Karpas-422 (cell line): ENCODE results near the gene ADAM10. TPM values are rescaled to one million over a fixed set of nuclear protein-coding genes. Genes with fewer than 3 reads are reported as not detected.
A peak's percentile ranks its signal among the peaks of the same experiment; 100 is the strongest.

ENCODE experiments used
- DNase-seq: peaks from one replicate; pipeline ENCODE4 v3.0.0-alpha.2; 2015
- H2AFZ ChIP-seq: fragments of 200-600 bp; sonication (generic); 2 replicates; pipeline ENCODE4 v1.6.1; 2014; ENCODE audit warnings: antibody characterized with exemption, low read length, mixed read lengths
- H3K27ac ChIP-seq: fragments of 200-600 bp; sonication (generic); 2 replicates; pipeline ENCODE4 v1.5.1; 2014; ENCODE audit warnings: mild to moderate bottlenecking, low read length, moderate library complexity
- H3K27me3 ChIP-seq: fragments of 200-600 bp; sonication (generic); 2 replicates; pipeline ENCODE4 v1.6.1; 2014; ENCODE audit warnings: low read length, mixed read lengths
- H3K36me3 ChIP-seq: fragments of 200-600 bp; sonication (generic); 2 replicates; pipeline ENCODE4 v1.6.1; 2014; ENCODE audit warnings: low read length, mixed read lengths; ENCODE audit not compliant: insufficient read depth
- H3K4me1 ChIP-seq: fragments of 200-600 bp; sonication (generic); 2 replicates; pipeline ENCODE4 v1.6.1; 2014; ENCODE audit warnings: mild to moderate bottlenecking, low read length, mixed read lengths
- H3K4me2 ChIP-seq: fragments of 200-600 bp; sonication (generic); 2 replicates; pipeline ENCODE4 v1.6.1; 2014; ENCODE audit warnings: low read length, low read depth, mild to moderate bottlenecking; ENCODE audit not compliant: poor library complexity, severe bottlenecking
- H3K4me3 ChIP-seq: fragments of 200-600 bp; sonication (generic); 2 replicates; pipeline ENCODE4 v1.5.1; 2014; ENCODE audit warnings: mild to moderate bottlenecking, antibody characterized with exemption, low read length, mixed read lengths
- H3K79me2 ChIP-seq: fragments of 200-600 bp; sonication (generic); 2 replicates; pipeline ENCODE4 v1.6.1; 2014; ENCODE audit warnings: mild to moderate bottlenecking, low read length, mixed read lengths
- H3K9ac ChIP-seq: fragments of 200-600 bp; sonication (generic); 2 replicates; pipeline ENCODE4 v1.6.0; 2014; ENCODE audit warnings: low read length
- H3K9me2 ChIP-seq: fragments of 200-600 bp; sonication (generic), shearing (Covaris generic); replicated peaks from 2 replicates; pipeline ENCODE4 v1.6.0; 2014; ENCODE audit warnings: mild to moderate bottlenecking, low read length, moderate library complexity; ENCODE audit not compliant: insufficient read depth
- H3K9me3 ChIP-seq: fragments of 300-700, 200-600 bp; sonication (generic); 2 replicates; pipeline ENCODE4 v1.6.1; 2014; ENCODE audit warnings: low read length, mixed read lengths
- H4K20me1 ChIP-seq: fragments of 200-600 bp; sonication (generic); 2 replicates; pipeline ENCODE4 v1.6.1; 2014; ENCODE audit warnings: mild to moderate bottlenecking, antibody characterized with exemption, low read length, low read depth; ENCODE audit not compliant: insufficient read depth
- total RNA-seq: library from RNA; depleted of rRNA; stranded (reverse); fragments of >200 nt; shearing (Covaris generic); gene quantifications from 2 replicates; pipeline ENCODE4 v1.2.3, GENCODE V29; 2014; ENCODE audit warnings: low replicate concordance

The ADAM10 gene
- total RNA-seq, 1 experiment from 2014 or later = 122 TPM

DNA sequence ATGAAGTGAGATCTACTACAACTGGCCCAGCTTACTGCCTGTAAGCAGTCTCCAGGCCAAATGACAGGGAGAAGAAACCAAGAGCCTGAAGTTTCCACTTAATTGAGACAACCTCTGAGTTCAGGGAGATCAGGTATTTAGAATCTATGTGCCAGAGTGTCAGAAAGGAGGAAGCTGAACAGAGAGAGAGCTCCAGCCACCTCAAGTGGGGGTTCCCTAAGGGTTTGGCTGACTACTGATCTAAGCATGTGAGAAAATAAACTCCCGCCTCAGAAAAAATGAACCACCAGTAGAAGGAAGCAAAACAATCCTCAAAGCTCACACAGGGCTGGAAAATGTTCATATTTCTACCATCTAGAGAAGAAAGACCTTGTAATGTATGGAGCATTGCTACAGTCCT, 25.0 kb downstream of the ADAM10 start:
- peaks cover 99% of the 10 kb centered on the region for H3K79me2 ChIP-seq
- peak; percentile 84 for DNase-seq
- peaks cover 6% of the 10 kb centered on the region; the same call in 1 of the 2 replicates for H4K20me1 ChIP-seq
- H3K27me3 ChIP-seq = no peaks in the 10 kb centered on the region
- H3K4me1 ChIP-seq = peaks cover 45% of the 10 kb centered on the region
- H3K9me3 ChIP-seq = no peaks in the 10 kb centered on the region
- peak overlapping the region; percentile 29; the same call in 1 of the 2 replicates for H3K9ac ChIP-seq
- H3K4me3 ChIP-seq = no peak overlapping the region
- H3K27ac ChIP-seq = peak overlapping the region; percentile 78
- H3K36me3 ChIP-seq = no peaks in the 10 kb centered on the region
- H3K4me2 ChIP-seq = peak overlapping the region; percentile 53
- no peak overlapping the region for H2AFZ ChIP-seq
- H3K9me2 ChIP-seq = no peaks in the 10 kb centered on the region

GRCh38 chr15:58717357-58717756, 32.1 kb downstream of the ADAM10 start:
- H3K9me2 ChIP-seq = no peaks in the 10 kb centered on the region
- H2AFZ ChIP-seq = no peak overlapping the region
- no peak overlapping the region for H3K4me3 ChIP-seq
- H3K36me3 ChIP-seq = peaks cover 4% of the 10 kb centered on the region; the same call in 1 of the 2 replicates
- no peak overlapping the region for H3K27ac ChIP-seq
- H3K79me2 ChIP-seq = peaks cover 95% of the 10 kb centered on the region
- H4K20me1 ChIP-seq = no peaks in the 10 kb centered on the region
- H3K4me2 ChIP-seq = no peak overlapping the region
- H3K4me1 ChIP-seq = peaks cover 11% of the 10 kb centered on the region
- DNase-seq = no peak
- no peaks in the 10 kb centered on the region for H3K27me3 ChIP-seq
- no peaks in the 10 kb centered on the region for H3K9me3 ChIP-seq
- H3K9ac ChIP-seq = no peak overlapping the region

DNA sequence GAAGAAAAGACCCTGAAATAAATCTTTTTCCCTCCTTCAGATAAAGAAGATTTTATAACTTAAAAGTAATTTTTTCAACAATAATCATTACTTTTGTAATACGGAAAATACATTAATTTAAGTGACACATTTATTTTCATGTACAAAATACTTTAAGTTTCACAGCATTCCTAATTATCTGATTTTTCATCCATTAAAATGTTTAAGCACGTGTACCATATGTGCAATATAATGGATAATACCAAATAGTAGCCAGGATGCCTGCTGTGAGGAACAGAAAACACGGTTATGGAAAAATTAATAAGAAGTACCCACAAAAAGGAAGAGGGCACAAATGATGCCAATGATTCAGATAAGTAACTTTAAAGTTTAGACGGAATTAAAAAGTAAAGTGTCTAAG, 33.5 kb downstream of the ADAM10 start:
- peaks cover 11% of the 10 kb centered on the region for H3K4me1 ChIP-seq
- no peak for DNase-seq
- H3K27ac ChIP-seq = peak overlapping the region; percentile 45
- H4K20me1 ChIP-seq = no peaks in the 10 kb centered on the region
- no peaks in the 10 kb centered on the region for H3K27me3 ChIP-seq
- no peaks in the 10 kb centered on the region for H3K9me3 ChIP-seq
- H3K36me3 ChIP-seq = peaks cover 4% of the 10 kb centered on the region
- no peak overlapping the region for H2AFZ ChIP-seq
- no peak overlapping the region for H3K9ac ChIP-seq
- H3K4me2 ChIP-seq = no peak overlapping the region
- no peaks in the 10 kb centered on the region for H3K9me2 ChIP-seq
- H3K4me3 ChIP-seq = no peak overlapping the region
- H3K79me2 ChIP-seq = peaks cover 95% of the 10 kb centered on the region

DNA sequence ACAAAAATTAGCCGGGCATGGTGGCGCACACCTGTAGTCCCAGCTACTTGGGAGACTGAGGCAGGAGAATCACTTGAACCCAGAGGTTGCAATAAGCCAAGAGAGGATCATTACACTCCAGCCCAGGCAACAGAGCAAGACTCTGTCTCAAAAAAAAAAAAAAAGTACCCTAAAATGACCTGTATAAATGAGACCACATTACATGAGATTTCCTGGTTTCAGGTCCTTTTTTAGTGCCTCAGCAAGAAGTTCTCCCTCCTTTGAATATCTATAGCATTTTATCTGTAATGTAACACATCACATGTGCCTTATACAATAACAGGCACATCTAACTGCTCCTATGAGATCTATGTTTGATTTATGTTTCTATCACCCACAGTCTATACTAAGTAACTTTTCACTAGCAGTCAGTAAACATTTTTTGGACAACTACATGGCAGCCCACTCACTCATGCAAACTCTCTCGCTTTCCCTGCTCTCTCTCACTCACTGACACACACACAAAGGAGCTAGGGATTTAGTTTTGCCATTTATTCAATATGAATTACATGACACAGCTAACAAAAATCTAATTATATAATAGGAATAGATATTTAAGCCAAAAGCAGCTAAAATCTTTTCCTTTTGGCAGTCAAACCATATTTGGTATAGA, 34.1 kb downstream of the ADAM10 start:
- peaks cover 95% of the 10 kb centered on the region for H3K79me2 ChIP-seq
- H3K36me3 ChIP-seq = peaks cover 7% of the 10 kb centered on the region
- no peak overlapping the region for H2AFZ ChIP-seq
- H3K27ac ChIP-seq = peak overlapping the region; percentile 45
- H4K20me1 ChIP-seq = no peaks in the 10 kb centered on the region
- no peaks in the 10 kb centered on the region for H3K9me2 ChIP-seq
- no peak overlapping the region for H3K9ac ChIP-seq
- H3K9me3 ChIP-seq = no peaks in the 10 kb centered on the region
- H3K4me2 ChIP-seq = no peak overlapping the region
- peaks cover 11% of the 10 kb centered on the region for H3K4me1 ChIP-seq
- DNase-seq = no peak
- no peaks in the 10 kb centered on the region for H3K27me3 ChIP-seq
- no peak overlapping the region for H3K4me3 ChIP-seq

- Histone ChIP-seq H3K9me3 (no peaks in the 10 kb centered on the region), H3K4me1 (peaks cover 5% of the 10 kb centered on the region), H4K20me1 (no peaks in the 10 kb centered on the region), H3K9me2 (no peaks in the 10 kb centered on the region), H3K4me3 (no peak overlapping the region), H3K36me3 (peaks cover 7% of the 10 kb centered on the region; the same call in 1 of the 2 replicates), H3K79me2 (peaks cover 94% of the 10 kb centered on the region), H3K4me2 (no peak overlapping the region), H3K27ac (no peak overlapping the region), H2AFZ (no peak overlapping the region), H3K27me3 (no peaks in the 10 kb centered on the region), H3K9ac (no peak overlapping the region)
- DNase-seq = no peak
Observed at GRCh38 chr15:58710701-58711100, 38.8 kb downstream of the ADAM10 start.

DNA sequence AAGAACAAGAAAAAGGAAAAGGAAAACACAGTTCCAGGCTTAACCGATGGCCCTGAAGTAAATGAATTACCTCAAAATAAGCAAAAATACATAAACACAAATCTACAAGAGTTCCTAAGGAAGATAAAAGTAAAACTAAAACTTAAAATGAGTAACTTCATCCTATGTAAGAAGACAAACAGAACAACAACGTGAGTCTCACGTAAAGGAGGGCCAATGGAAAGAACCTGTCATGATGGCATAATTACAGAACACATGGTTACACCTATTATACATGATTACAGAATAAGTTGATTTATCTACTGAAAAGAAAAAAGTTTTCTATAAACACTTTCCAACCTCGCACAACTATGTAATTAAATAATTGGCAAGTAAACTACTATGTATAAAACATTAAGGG, 42.1 kb downstream of the ADAM10 start:
- Histone ChIP-seq H3K27me3 (no peaks in the 10 kb centered on the region), H3K36me3 (peaks cover 17% of the 10 kb centered on the region), H2AFZ (no peak overlapping the region), H3K79me2 (peaks cover 96% of the 10 kb centered on the region), H3K4me2 (no peak overlapping the region), H3K9me3 (peaks cover 4% of the 10 kb centered on the region; the same call in 1 of the 2 replicates), H3K27ac (no peak overlapping the region), H3K9ac (no peak overlapping the region), H3K4me1 (no peaks in the 10 kb centered on the region), H3K9me2 (no peaks in the 10 kb centered on the region), H4K20me1 (no peaks in the 10 kb centered on the region), H3K4me3 (no peak overlapping the region)
- DNase-seq = no peak

DNA sequence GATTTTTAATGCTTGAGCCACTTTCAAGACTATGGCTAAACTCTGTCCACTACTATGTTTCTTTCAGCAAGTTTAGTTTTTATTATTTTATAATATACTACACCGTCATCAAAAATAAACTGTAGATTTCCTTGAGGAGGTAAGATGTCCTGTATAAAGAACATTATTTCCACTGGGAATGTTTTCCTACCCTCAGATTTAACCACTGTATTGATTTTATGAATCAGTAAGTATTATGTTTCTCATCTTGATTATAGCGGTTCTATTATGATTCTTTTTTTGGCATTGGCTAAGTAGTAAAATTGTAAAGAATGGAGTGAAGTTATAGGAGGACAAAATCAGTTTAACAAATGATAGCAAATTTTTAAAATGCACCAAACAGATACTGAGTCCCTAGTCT, 44.4 kb downstream of the ADAM10 start:
- H2AFZ ChIP-seq = no peak overlapping the region
- H3K9me2 ChIP-seq = no peaks in the 10 kb centered on the region
- no peak overlapping the region for H3K27ac ChIP-seq
- peaks cover 8% of the 10 kb centered on the region for H3K9me3 ChIP-seq
- H4K20me1 ChIP-seq = no peaks in the 10 kb centered on the region
- H3K36me3 ChIP-seq = peaks cover 35% of the 10 kb centered on the region
- no peak overlapping the region for H3K4me3 ChIP-seq
- DNase-seq = no peak
- H3K9ac ChIP-seq = no peak overlapping the region
- H3K79me2 ChIP-seq = peaks cover 96% of the 10 kb centered on the region
- no peak overlapping the region for H3K4me2 ChIP-seq
- H3K4me1 ChIP-seq = no peaks in the 10 kb centered on the region
- no peaks in the 10 kb centered on the region for H3K27me3 ChIP-seq

DNA sequence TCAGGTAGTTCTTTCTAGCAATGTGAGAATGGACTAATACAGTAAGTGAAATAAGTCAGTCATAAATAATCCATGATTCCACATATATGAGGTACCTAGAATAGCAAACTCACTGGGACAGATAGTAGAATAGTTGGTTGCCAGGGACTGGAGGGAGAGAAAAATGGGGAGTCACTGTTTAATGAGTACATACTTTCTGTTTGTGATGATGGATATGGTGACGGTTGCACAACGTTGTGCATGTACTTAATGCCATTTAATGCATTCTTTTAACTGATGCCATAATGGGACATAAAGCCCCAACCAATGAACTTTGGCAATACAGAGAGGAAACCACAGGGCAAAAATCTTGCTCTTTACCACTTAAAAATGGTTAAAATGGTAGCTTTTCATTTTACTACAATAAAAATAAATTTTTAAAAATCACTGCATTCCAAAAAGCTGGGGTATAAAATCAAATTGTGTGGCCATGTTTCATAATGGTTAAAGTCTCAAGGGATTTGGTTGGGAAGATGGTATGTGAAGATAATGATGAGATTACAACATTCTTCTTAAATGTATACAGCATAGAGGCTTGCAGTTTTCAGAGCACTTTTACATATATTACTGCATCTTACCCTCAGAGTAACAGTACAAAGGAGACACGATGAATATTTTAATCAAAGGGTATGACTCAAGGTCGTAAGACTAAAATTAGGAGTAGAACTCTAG, 45.2 kb downstream of the ADAM10 start:
- peaks cover 96% of the 10 kb centered on the region for H3K79me2 ChIP-seq
- peaks cover 14% of the 10 kb centered on the region for H3K9me3 ChIP-seq
- no peak overlapping the region for H2AFZ ChIP-seq
- peaks cover 43% of the 10 kb centered on the region for H3K36me3 ChIP-seq
- H3K9ac ChIP-seq = no peak overlapping the region
- H4K20me1 ChIP-seq = no peaks in the 10 kb centered on the region
- no peaks in the 10 kb centered on the region for H3K27me3 ChIP-seq
- no peak for DNase-seq
- H3K4me3 ChIP-seq = no peak overlapping the region
- no peak overlapping the region for H3K27ac ChIP-seq
- no peaks in the 10 kb centered on the region for H3K9me2 ChIP-seq
- no peak overlapping the region for H3K4me2 ChIP-seq
- H3K4me1 ChIP-seq = no peaks in the 10 kb centered on the region
